ENCODE data around the gene P2RY6. TPM values are rescaled to one million over a fixed set of nuclear protein-coding genes. Genes with fewer than 3 reads are reported as not detected.
"Not testable (repeated sequence)": the region's sequence is repeated elsewhere in the genome, so short reads cannot be mapped to it uniquely, and the experiment has no call there.

Gene P2RY6
- not detected for polyA plus RNA-seq (2012; ENCODE audit: insufficient read depth, insufficient read length)

GRCh38 chr11:73271936-73272679 is at the start of gene P2RY6:
P2RY6 (plus strand) TSS chr11:73272338; CDS start chr11:73296519, 24,181 bp downstream.
- H3K4me3 ChIP-seq (ENCODE audit: low read length) = no peak within 1 kb of the TSS
- no peak for DNase-seq (ENCODE audit: low read depth, low spot score)

GRCh38 chr11:73223998-73224730 is 48.0 kb upstream of the P2RY6 start:
- no peak for DNase-seq (ENCODE audit: low read depth, low spot score)
- H3K4me3 ChIP-seq (ENCODE audit: low read length) = no peak overlapping the region

- H3K4me3 ChIP-seq (ENCODE audit: low read length) = no peak overlapping the region
- DNase-seq (ENCODE audit: low read depth, low spot score) = no peak
Measured at GRCh38 chr11:73225001-73225686, 47.0 kb upstream of the P2RY6 start.

GRCh38 chr11:73225851-73226250 is 46.3 kb upstream of the P2RY6 start:
- no peak overlapping the region for H3K4me3 ChIP-seq (ENCODE audit: low read length)
- no peak for DNase-seq (ENCODE audit: low read depth, low spot score)

- no peak overlapping the region for H3K4me3 ChIP-seq (ENCODE audit: low read length)
- DNase-seq (ENCODE audit: low read depth, low spot score) = no peak
Measured at GRCh38 chr11:73226297-73227006, 45.7 kb upstream of the P2RY6 start.

- no peak for DNase-seq (ENCODE audit: low read depth, low spot score)
- H3K4me3 ChIP-seq (ENCODE audit: low read length) = no peak overlapping the region
Measured at GRCh38 chr11:73227571-73228211, 44.4 kb upstream of the P2RY6 start.

GRCh38 chr11:73228268-73229134 is 43.6 kb upstream of the P2RY6 start:
- no peak for DNase-seq (ENCODE audit: low read depth, low spot score)

GRCh38 chr11:73229321-73229895 is 42.7 kb upstream of the P2RY6 start:
- no peak overlapping the region for H3K4me3 ChIP-seq (ENCODE audit: low read length)
- no peak for DNase-seq (ENCODE audit: low read depth, low spot score)

More at GRCh38 chr11:73228268-73229134, 43.6 kb upstream of the P2RY6 start:
- H3K4me3 ChIP-seq (ENCODE audit: low read length) = no peak overlapping the region

- H3K4me3 ChIP-seq (ENCODE audit: low read length) = no peak overlapping the region
- DNase-seq (ENCODE audit: low read depth, low spot score) = no peak
Measured at GRCh38 chr11:73229896-73230875, 42.0 kb upstream of the P2RY6 start.

- no peak overlapping the region for H3K4me3 ChIP-seq (ENCODE audit: low read length)
- no peak for DNase-seq (ENCODE audit: low read depth, low spot score)
Measured at GRCh38 chr11:73230931-73231330, 41.2 kb upstream of the P2RY6 start.

- DNase-seq (ENCODE audit: low read depth, low spot score); H3K4me3 ChIP-seq (ENCODE audit: low read length): not testable (repeated sequence)
Measured at GRCh38 chr11:73232487-73232886, 39.7 kb upstream of the P2RY6 start.

GRCh38 chr11:73233211-73233610 is 38.9 kb upstream of the P2RY6 start:
- no peak overlapping the region for H3K4me3 ChIP-seq (ENCODE audit: low read length)
- DNase-seq (ENCODE audit: low read depth, low spot score) = no peak

- DNase-seq (ENCODE audit: low read depth, low spot score) = no peak
- H3K4me3 ChIP-seq (ENCODE audit: low read length) = no peak overlapping the region
Measured at GRCh38 chr11:73233692-73234470, 38.3 kb upstream of the P2RY6 start.

GRCh38 chr11:73234471-73235181 is 37.5 kb upstream of the P2RY6 start:
- DNase-seq (ENCODE audit: low read depth, low spot score) = no peak
- H3K4me3 ChIP-seq (ENCODE audit: low read length) = no peak overlapping the region

GRCh38 chr11:73235236-73235786 is 36.8 kb upstream of the P2RY6 start:
- H3K4me3 ChIP-seq (ENCODE audit: low read length) = no peak overlapping the region
- no peak for DNase-seq (ENCODE audit: low read depth, low spot score)
